H9 (cell line): ENCODE measurements around the gene CORO7. TPM values are rescaled to one million over a fixed set of nuclear protein-coding genes. Genes with fewer than 3 reads are reported as not detected.

Experiments
- DNase-seq: peaks from one replicate; pipeline ENCODE4 v3.0.0-alpha.2; 2017
- H2AFZ ChIP-seq: one replicate; pipeline ENCODE4 v1.6.1; 2013; ENCODE audit warnings: mild to moderate bottlenecking, low read length, control low read depth, moderate library complexity
- H2AK5ac ChIP-seq: 2 replicates; pipeline ENCODE4 v1.6.1; 2013; ENCODE audit warnings: low read length, control low read depth, mixed read lengths; ENCODE audit not compliant: insufficient read length
- H2BK120ac ChIP-seq: one replicate; pipeline ENCODE4 v1.6.1; 2013; ENCODE audit warnings: low read depth, mild to moderate bottlenecking, low read length, control low read depth, inconsistent platforms; ENCODE audit not compliant: poor library complexity, severe bottlenecking
- H2BK12ac ChIP-seq: 2 replicates; pipeline ENCODE4 v1.6.1; 2013; ENCODE audit warnings: low read length, control low read depth, mixed read lengths, low read depth; ENCODE audit not compliant: insufficient read length
- H2BK15ac ChIP-seq: 2 replicates; pipeline ENCODE4 v1.6.1; 2013; ENCODE audit warnings: low read depth, low read length, control low read depth
- H2BK20ac ChIP-seq: one replicate; pipeline ENCODE4 v1.6.1; 2013; ENCODE audit warnings: low read depth, mild to moderate bottlenecking, low read length, control low read depth, inconsistent platforms; ENCODE audit not compliant: poor library complexity, severe bottlenecking
- H2BK5ac ChIP-seq: 2 replicates; pipeline ENCODE4 v1.6.1; 2013; ENCODE audit warnings: low read length, control low read depth, mixed read lengths; ENCODE audit not compliant: insufficient read length
- H3K14ac ChIP-seq: 2 replicates; pipeline ENCODE4 v1.6.1; 2013; ENCODE audit warnings: low read length, control low read depth; ENCODE audit not compliant: insufficient read depth
- H3K18ac ChIP-seq: 2 replicates; pipeline ENCODE4 v1.6.1; 2013; ENCODE audit warnings: low read depth, mild to moderate bottlenecking, mixed read lengths, low read length, control low read depth; ENCODE audit not compliant: insufficient read length
- H3K23ac ChIP-seq: 2 replicates; pipeline ENCODE4 v1.6.1; 2013; ENCODE audit warnings: low read length, control low read depth, mixed read lengths, low read depth; ENCODE audit not compliant: insufficient read length
- H3K23me2 ChIP-seq: 2 replicates; pipeline ENCODE4 v1.6.1; 2013; ENCODE audit warnings: low read depth, mild to moderate bottlenecking, mixed read lengths, low read length, control low read depth; ENCODE audit not compliant: insufficient read length, poor library complexity, severe bottlenecking
- H3K27ac ChIP-seq: 2 replicates; pipeline ENCODE4 v1.5.1; 2013; ENCODE audit warnings: low read length, control low read depth, mixed read lengths, low read depth; ENCODE audit not compliant: insufficient read length
- H3K27me3 ChIP-seq: 2 replicates; pipeline ENCODE4 v1.6.1; 2013; ENCODE audit warnings: low read length, control low read depth, inconsistent platforms; ENCODE audit not compliant: insufficient read depth
- H3K4ac ChIP-seq: 2 replicates; pipeline ENCODE4 v1.6.1; 2013; ENCODE audit warnings: low read depth, mild to moderate bottlenecking, control low read depth, inconsistent platforms, low read length, moderate library complexity
- H3K4me1 ChIP-seq: 2 replicates; pipeline ENCODE4 v1.6.1; 2013; ENCODE audit warnings: low read length, control low read depth, inconsistent platforms; ENCODE audit not compliant: insufficient read depth
- H3K4me2 ChIP-seq: 2 replicates; pipeline ENCODE4 v1.6.1; 2013; ENCODE audit warnings: low read length, control low read depth, mixed read lengths; ENCODE audit not compliant: insufficient read length, insufficient read depth
- H3K56ac ChIP-seq: 2 replicates; pipeline ENCODE4 v1.6.1; 2013; ENCODE audit warnings: low read depth, mild to moderate bottlenecking, mixed read lengths, low read length, control low read depth; ENCODE audit not compliant: insufficient read length
- H3K79me1 ChIP-seq: 2 replicates; pipeline ENCODE4 v1.6.1; 2013; ENCODE audit warnings: low read depth, mild to moderate bottlenecking, moderate library complexity, low read length, control low read depth, inconsistent platforms; ENCODE audit not compliant: insufficient read depth, poor library complexity, severe bottlenecking
- H3K79me2 ChIP-seq: 2 replicates; pipeline ENCODE4 v1.6.1; 2013; ENCODE audit warnings: low read length, control low read depth, inconsistent platforms; ENCODE audit not compliant: insufficient read depth
- H3K9ac ChIP-seq: 2 replicates; pipeline ENCODE4 v1.6.1; 2013; ENCODE audit warnings: low read length, control low read depth, mixed read lengths; ENCODE audit not compliant: insufficient read length; ENCODE audit errors: extremely low read depth
- H3K9me3 ChIP-seq: one replicate; pipeline ENCODE4 v1.6.1; 2013; ENCODE audit warnings: low read depth, low read length, inconsistent platforms; ENCODE audit not compliant: control insufficient read depth
- H3T11ph ChIP-seq: one replicate; pipeline ENCODE4 v1.6.1; 2013; ENCODE audit warnings: mild to moderate bottlenecking, low read length, control low read depth, inconsistent platforms
- H4K20me1 ChIP-seq: one replicate; pipeline ENCODE4 v1.6.1; 2013; ENCODE audit not compliant: control insufficient read depth, insufficient read length, insufficient read depth
- H4K5ac ChIP-seq: 2 replicates; pipeline ENCODE4 v1.6.1; 2013; ENCODE audit warnings: low read depth, mild to moderate bottlenecking, mixed read lengths, low read length, control low read depth; ENCODE audit not compliant: insufficient read length
- H4K8ac ChIP-seq: replicated peaks from 2 replicates; pipeline ENCODE4 v1.6.1; 2013; ENCODE audit warnings: low read length, control low read depth, mixed read lengths, low read depth; ENCODE audit not compliant: insufficient read length
- H4K91ac ChIP-seq: 2 replicates; pipeline ENCODE4 v1.6.1; 2013; ENCODE audit warnings: low read depth, mild to moderate bottlenecking, moderate library complexity, mixed read lengths, low read length, control low read depth; ENCODE audit not compliant: insufficient read length
- H3K27ac Mint-ChIP-seq, 3 experiments: 2 replicates in 2 of 3; 3 replicates in 1 of 3; pipeline ENCODE4 v1.8.0; 2020 to 2021; ENCODE audit warnings: mixed read lengths in 3 of 3, mild to moderate bottlenecking in 1 of 3, moderate library complexity in 1 of 3
- H3K27me3 Mint-ChIP-seq: 2 replicates; pipeline ENCODE4 v1.8.0; 2021; ENCODE audit warnings: low read depth, mild to moderate bottlenecking, moderate library complexity, mixed read lengths
- H3K36me3 Mint-ChIP-seq, 3 experiments: 2 replicates in 2 of 3; 3 replicates in 1 of 3; pipeline ENCODE4 v1.8.0; 2020 to 2021; ENCODE audit warnings: low read depth in 3 of 3, mixed read lengths in 3 of 3; ENCODE audit not compliant: insufficient read depth in 1 of 3
- H3K4me1 Mint-ChIP-seq, 2 experiments: 2 replicates each; pipeline ENCODE4 v1.8.0; 2020; ENCODE audit warnings: mixed read lengths in 2 of 2
- H3K4me3 Mint-ChIP-seq, 2 experiments: 2 replicates in 1 of 2; 3 replicates in 1 of 2; pipeline ENCODE4 v1.8.0; 2020 to 2021; ENCODE audit warnings: mild to moderate bottlenecking in 2 of 2, mixed read lengths in 2 of 2, moderate library complexity in 1 of 2
- H3K9me3 Mint-ChIP-seq, 2 experiments: 2 replicates in 1 of 2; 3 replicates in 1 of 2; pipeline ENCODE4 v1.8.0; 2020; ENCODE audit warnings: mild to moderate bottlenecking in 2 of 2, mixed read lengths in 2 of 2, moderate library complexity in 1 of 2
- CTCF ChIP-seq: fragments of 200-600 bp; sonication (generic); conservative IDR thresholded peaks from 3 replicates; pipeline ENCODE4 v1.8.0; 2021; ENCODE audit warnings: antibody characterized with exemption, mild to moderate bottlenecking
- WGBS: extraction: QIAGEN DNeasy Blood & Tissue Kit; methylation state at CpG from one replicate; pipeline ENCODE4 v1.1.7; 2013; ENCODE audit warnings: missing lambda C conversion rate, low lambda C conversion rate, mixed read lengths; ENCODE audit not compliant: insufficient read length; ENCODE audit errors: extremely low coverage; 5-methylcytosine and 5-hydroxymethylcytosine counted together
- total RNA-seq: library from RNA; stranded (reverse); gene quantifications from 2 replicates; pipeline ENCODE4 v1.2.1, GENCODE V29; 2021

The CORO7 gene
- total RNA-seq, 1 experiment from 2014 or later = 38.4 TPM

DNA sequence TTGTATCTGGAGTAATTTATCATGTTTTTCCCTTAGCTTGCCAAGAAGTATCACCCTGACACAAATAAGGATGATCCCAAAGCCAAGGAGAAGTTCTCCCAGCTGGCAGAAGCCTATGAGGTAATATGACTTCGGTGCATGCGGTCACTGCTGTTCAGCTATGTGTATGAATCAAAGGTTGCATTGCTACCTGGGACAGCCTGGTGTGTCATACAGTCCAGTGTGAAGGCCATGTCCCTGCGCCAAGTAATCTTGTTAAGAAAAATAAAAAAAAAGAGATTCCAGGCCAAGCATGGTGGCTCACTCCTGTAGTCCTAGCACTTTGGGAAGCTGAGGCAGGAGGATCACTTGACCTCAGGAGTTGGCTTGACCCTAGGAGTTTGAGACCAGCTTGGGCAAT is 21.0 kb upstream of the CORO7 start:
- no peak overlapping the region for H2BK12ac ChIP-seq
- no peak overlapping the region for H3K14ac ChIP-seq
- DNase-seq = no peak
- H3K27me3 ChIP-seq = no peaks in the 10 kb centered on the region
- WGBS = no CpG with 5 or more reads among the region's 3 CpGs
- H3K23ac ChIP-seq = no peak overlapping the region
- H3K23me2 ChIP-seq = no peaks in the 10 kb centered on the region
- H4K5ac ChIP-seq = no peak overlapping the region
- no peak overlapping the region for H3K27ac Mint-ChIP-seq
- no peaks in the 10 kb centered on the region for H3K9me3 Mint-ChIP-seq
- H3K18ac ChIP-seq = no peak overlapping the region
- H2AK5ac ChIP-seq = no peak overlapping the region
- TF ChIP-seq CTCF = no peak
- H3K4me3 Mint-ChIP-seq = no peak overlapping the region
- H4K91ac ChIP-seq = no peak overlapping the region
- H3K9me3 ChIP-seq = no peaks in the 10 kb centered on the region
- H3K79me1 ChIP-seq = no peaks in the 10 kb centered on the region
- H3K9ac ChIP-seq = no peak overlapping the region
- H3T11ph ChIP-seq = no peak overlapping the region
- H2BK120ac ChIP-seq = no peak overlapping the region
- no peaks in the 10 kb centered on the region for H3K4me1 Mint-ChIP-seq
- H3K27me3 Mint-ChIP-seq = no peaks in the 10 kb centered on the region
- H3K4me1 ChIP-seq = no peaks in the 10 kb centered on the region
- 0 out of 2 replicates have a peak, but pooled peaks cover 2% of the 10 kb centered on the region for H3K79me2 ChIP-seq
- no peak overlapping the region for H2BK5ac ChIP-seq
- no peak overlapping the region for H3K27ac ChIP-seq
- H3K36me3 Mint-ChIP-seq = peaks cover 29 to 78% (median 64%) of the 10 kb centered on the region in 3 experiments; a peak in 6 of 7 replicates
- no peak overlapping the region for H3K4me2 ChIP-seq
- no peak overlapping the region for H2BK15ac ChIP-seq
- no peak overlapping the region for H3K56ac ChIP-seq
- H3K4ac ChIP-seq = no peak overlapping the region
- H2BK20ac ChIP-seq = no peak overlapping the region
- H2AFZ ChIP-seq = no peak overlapping the region
- no peaks in the 10 kb centered on the region for H4K20me1 ChIP-seq
- H4K8ac ChIP-seq = no peak overlapping the region
